Activated CD4-positive, alpha-beta T cell treated with anti-CD3 and anti-CD28 coated beads, Interleukin-2, Interleukin-4, amounts not matched to agents 100 ng/mL and 50 ng/mL, durations not matched to agents 16 hours and 8 hours (primary cell): ENCODE data around the gene MGLL.

ENCODE experiments used
- DNase-seq: peaks from one replicate; pipeline ENCODE4 v3.0.0-alpha.2; 2020; ENCODE audit warnings: low spot score

MGLL gene

GRCh38 chr3:127809611-127810010, 12.7 kb downstream of the MGLL start:
- no peak for DNase-seq

- no peak for DNase-seq
These were observed 13.1 kb downstream of the MGLL start for GRCh38 chr3:127809211-127809610.

GRCh38 chr3:127808197-127808596, 14.1 kb downstream of the MGLL start:
- no peak for DNase-seq

GRCh38 chr3:127805026-127805753, 17.1 kb downstream of the MGLL start:
- no peak for DNase-seq

GRCh38 chr3:127804141-127804540, 18.2 kb downstream of the MGLL start:
- DNase-seq: no peak

GRCh38 chr3:127803619-127804018, 18.7 kb downstream of the MGLL start:
- DNase-seq: no peak

- no peak for DNase-seq
These were observed 19.7 kb downstream of the MGLL start for GRCh38 chr3:127802606-127803005.

- DNase-seq: no peak
These were observed 20.5 kb downstream of the MGLL start for GRCh38 chr3:127801731-127802313.

- DNase-seq: peak; percentile 66
These were observed 21.8 kb downstream of the MGLL start for GRCh38 chr3:127800508-127800907.

GRCh38 chr3:127799476-127800222, 22.7 kb downstream of the MGLL start:
- no peak for DNase-seq

GRCh38 chr3:127798716-127799115, 23.6 kb downstream of the MGLL start:
- no peak for DNase-seq

- DNase-seq: no peak
These were observed 25.5 kb downstream of the MGLL start for GRCh38 chr3:127796831-127797150.

GRCh38 chr3:127796045-127796830, 26.1 kb downstream of the MGLL start:
- DNase-seq: no peak

GRCh38 chr3:127794972-127795371, 27.3 kb downstream of the MGLL start:
- DNase-seq: no peak

GRCh38 chr3:127794402-127794801, 27.9 kb downstream of the MGLL start:
- no peak for DNase-seq

- no peak for DNase-seq
These were observed 29.6 kb downstream of the MGLL start for GRCh38 chr3:127792541-127793292.

GRCh38 chr3:127791221-127791913, 30.9 kb downstream of the MGLL start:
- peak; percentile 11 for DNase-seq

GRCh38 chr3:127790882-127791183, 31.5 kb downstream of the MGLL start:
- no peak for DNase-seq

GRCh38 chr3:127789990-127790881, 32.1 kb downstream of the MGLL start:
- no peak for DNase-seq

GRCh38 chr3:127789051-127789450, 33.3 kb downstream of the MGLL start:
- no peak for DNase-seq
